Gastroesophageal sphincter (tissue), 3 donors: Measurements from ENCODE around the gene TMEM163.

ENCODE experiments used
- EP300 ChIP-seq: sonication (generic); formaldehyde crosslinking; IDR thresholded peaks from one replicate; pipeline ENCODE4 v1.6.1; 2017; ENCODE audit warnings: antibody characterized with exemption, mild to moderate bottlenecking
- POLR2A ChIP-seq, 2 donors: fragments of 450-650 bp; IDR thresholded peaks; one replicate each; pipeline ENCODE4 v1.6.1; 2017; ENCODE audit warnings: antibody characterized with exemption in 2 of 2, mild to moderate bottlenecking in 2 of 2, moderate library complexity in 1 of 2
- POLR2AphosphoS5 ChIP-seq: sonication (generic); formaldehyde crosslinking; IDR thresholded peaks from one replicate; pipeline ENCODE4 v1.6.1; 2017; ENCODE audit warnings: antibody characterized with exemption
- TF ChIP-seq, protein P1 (sequence below), 4 experiments: fragments of 200-600 bp in 2 of 4; fragments of 450-650 bp in 2 of 4; sonication (generic) in 1 of 4; IDR thresholded peaks; one replicate each; pipeline ENCODE4 v1.5.1; 2017 to 2019; ENCODE audit warnings: antibody characterized with exemption in 4 of 4, mild to moderate bottlenecking in 2 of 4, moderate library complexity in 2 of 4

DNA sequence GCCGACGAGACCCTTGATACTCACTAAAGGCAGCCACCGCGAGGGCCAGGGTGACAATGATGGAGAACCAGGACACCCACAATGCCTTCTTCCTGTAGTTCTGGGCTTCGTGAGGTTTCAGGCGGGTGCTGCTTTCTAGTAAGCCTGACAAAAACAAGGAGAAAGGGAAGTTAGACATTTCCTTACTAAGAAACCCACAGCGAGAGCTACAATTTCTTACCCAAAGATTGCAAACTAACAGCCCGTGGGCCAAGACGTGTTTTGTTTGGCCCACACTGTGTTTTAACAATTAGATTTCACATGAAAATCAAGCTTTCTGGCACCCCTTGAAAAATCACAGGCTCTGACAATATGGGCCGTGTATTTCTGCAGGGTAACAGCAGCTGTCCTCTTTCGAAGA is 5.6 kb downstream of the TMEM163 start:
- TF ChIP-seq, protein P1, sequence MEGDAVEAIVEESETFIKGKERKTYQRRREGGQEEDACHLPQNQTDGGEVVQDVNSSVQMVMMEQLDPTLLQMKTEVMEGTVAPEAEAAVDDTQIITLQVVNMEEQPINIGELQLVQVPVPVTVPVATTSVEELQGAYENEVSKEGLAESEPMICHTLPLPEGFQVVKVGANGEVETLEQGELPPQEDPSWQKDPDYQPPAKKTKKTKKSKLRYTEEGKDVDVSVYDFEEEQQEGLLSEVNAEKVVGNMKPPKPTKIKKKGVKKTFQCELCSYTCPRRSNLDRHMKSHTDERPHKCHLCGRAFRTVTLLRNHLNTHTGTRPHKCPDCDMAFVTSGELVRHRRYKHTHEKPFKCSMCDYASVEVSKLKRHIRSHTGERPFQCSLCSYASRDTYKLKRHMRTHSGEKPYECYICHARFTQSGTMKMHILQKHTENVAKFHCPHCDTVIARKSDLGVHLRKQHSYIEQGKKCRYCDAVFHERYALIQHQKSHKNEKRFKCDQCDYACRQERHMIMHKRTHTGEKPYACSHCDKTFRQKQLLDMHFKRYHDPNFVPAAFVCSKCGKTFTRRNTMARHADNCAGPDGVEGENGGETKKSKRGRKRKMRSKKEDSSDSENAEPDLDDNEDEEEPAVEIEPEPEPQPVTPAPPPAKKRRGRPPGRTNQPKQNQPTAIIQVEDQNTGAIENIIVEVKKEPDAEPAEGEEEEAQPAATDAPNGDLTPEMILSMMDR (IDR thresholded peaks at IDR 0.05), result no peak
- TF ChIP-seq POLR2AphosphoS5 (no peak), POLR2A (IDR thresholded peaks at IDR 0.05) (no peak), EP300 (no peak)
